H1 (cell line): Measurements from ENCODE around the gene OSCP1.
A peak's percentile ranks its signal among the peaks of the same experiment; 100 is the strongest.

ENCODE experiments used
- EZH2 ChIP-seq: fragments of 200-600 bp; sonication (generic); IDR thresholded peaks from 2 replicates; pipeline ENCODE4 v1.7.1; 2012; ENCODE audit warnings: low read depth, mild to moderate bottlenecking, moderate library complexity, low read length, inconsistent platforms; ENCODE audit not compliant: severe bottlenecking
- FOSL1 ChIP-seq: IDR thresholded peaks from 2 replicates; pipeline ENCODE4 v1.6.1; 2011; ENCODE audit warnings: mild to moderate bottlenecking, low read depth, low read length, moderate library complexity; ENCODE audit not compliant: insufficient read depth
- HDAC2 ChIP-seq, 2 experiments: fragments of 300-600 bp in 1 of 2; sonication (generic) in 1 of 2; IDR thresholded peaks; 2 replicates each; pipeline ENCODE4 v1.6.1; 2011 to 2012; ENCODE audit warnings: low read depth in 2 of 2, low read length in 2 of 2, mild to moderate bottlenecking in 2 of 2, moderate library complexity in 2 of 2, borderline replicate concordance in 1 of 2, inconsistent platforms in 1 of 2
- JUN ChIP-seq: IDR thresholded peaks from 2 replicates; pipeline ENCODE4 v1.6.1; 2011; ENCODE audit warnings: low read depth, mild to moderate bottlenecking, improper control_type of control experiment, low read length
- POLR2A ChIP-seq, 2 experiments: IDR thresholded peaks; 1 replicate in 1 of 2; 2 replicates in 1 of 2; pipeline ENCODE4 v1.6.1; 2011; ENCODE audit warnings: low read depth in 2 of 2, low read length in 2 of 2, mild to moderate bottlenecking in 2 of 2; ENCODE audit errors: control extremely low read depth in 1 of 2
- RFX5 ChIP-seq: IDR thresholded peaks from 2 replicates; pipeline ENCODE4 v1.6.1; 2011; ENCODE audit warnings: low read depth, low read length, improper control_type of control experiment, borderline replicate concordance
- SRF ChIP-seq: IDR thresholded peaks from 2 replicates; pipeline ENCODE4 v1.6.1; 2011; ENCODE audit warnings: mild to moderate bottlenecking, low read depth, low read length, moderate library complexity
- TAF1 ChIP-seq: IDR thresholded peaks from 2 replicates; pipeline ENCODE4 v1.6.1; 2011; ENCODE audit warnings: mild to moderate bottlenecking, low read depth, low read length
- YY1 ChIP-seq: IDR thresholded peaks from 2 replicates; pipeline ENCODE4 v1.6.1; 2011; ENCODE audit warnings: low read depth, mild to moderate bottlenecking, low read length
- ZNF274 ChIP-seq: IDR thresholded peaks from 2 replicates; pipeline ENCODE4 v1.7.0; 2012; ENCODE audit warnings: low read length, borderline replicate concordance; ENCODE audit errors: extremely low read depth
- TF ChIP-seq, protein P1 (sequence below), 3 experiments: IDR thresholded peaks; 1 replicate in 2 of 3; 2 replicates in 1 of 3; pipeline versions ENCODE4 v1.5.1 to v1.6.1; 2011; ENCODE audit warnings: low read length in 3 of 3, mild to moderate bottlenecking in 3 of 3, inconsistent platforms in 2 of 3, low read depth in 1 of 3, moderate library complexity in 1 of 3; ENCODE audit not compliant: insufficient read depth in 1 of 3; ENCODE audit errors: control extremely low read depth in 1 of 3

DNA sequence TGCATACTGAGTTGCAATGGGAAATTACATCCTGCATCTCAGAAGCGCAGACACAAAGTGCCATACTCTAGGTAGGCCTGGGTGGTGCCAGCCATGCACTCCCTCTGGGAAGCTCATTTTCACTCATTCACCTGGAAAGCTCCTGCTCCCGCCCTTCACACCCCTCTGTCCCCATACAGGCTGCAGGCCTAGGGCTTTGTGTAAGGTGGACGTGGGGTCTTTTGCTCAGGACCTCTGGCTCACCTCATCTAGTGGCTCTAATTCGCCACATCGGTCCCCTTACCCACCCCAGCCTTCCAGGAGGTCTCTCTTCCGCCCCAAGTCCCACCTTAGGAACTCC is 13.2 kb upstream of the OSCP1 start:
- TF ChIP-seq POLR2A (IDR thresholded peaks at IDR 0.05; ENCODE audit: control extremely low read depth in 1 of 2, low read depth in 2 of 2, low read length in 2 of 2): peak in 1 of 2 experiments; percentile 17; a peak in 1 of 3 replicates
- no peak for TF ChIP-seq YY1
- TF ChIP-seq HDAC2 (IDR thresholded peaks at IDR 0.05; ENCODE audit: borderline replicate concordance in 1 of 2, low read depth in 2 of 2, low read length in 2 of 2): no peak
- TF ChIP-seq RFX5: no peak
- no peak for TF ChIP-seq EZH2
- TF ChIP-seq JUN: no peak
- TF ChIP-seq, protein P1, sequence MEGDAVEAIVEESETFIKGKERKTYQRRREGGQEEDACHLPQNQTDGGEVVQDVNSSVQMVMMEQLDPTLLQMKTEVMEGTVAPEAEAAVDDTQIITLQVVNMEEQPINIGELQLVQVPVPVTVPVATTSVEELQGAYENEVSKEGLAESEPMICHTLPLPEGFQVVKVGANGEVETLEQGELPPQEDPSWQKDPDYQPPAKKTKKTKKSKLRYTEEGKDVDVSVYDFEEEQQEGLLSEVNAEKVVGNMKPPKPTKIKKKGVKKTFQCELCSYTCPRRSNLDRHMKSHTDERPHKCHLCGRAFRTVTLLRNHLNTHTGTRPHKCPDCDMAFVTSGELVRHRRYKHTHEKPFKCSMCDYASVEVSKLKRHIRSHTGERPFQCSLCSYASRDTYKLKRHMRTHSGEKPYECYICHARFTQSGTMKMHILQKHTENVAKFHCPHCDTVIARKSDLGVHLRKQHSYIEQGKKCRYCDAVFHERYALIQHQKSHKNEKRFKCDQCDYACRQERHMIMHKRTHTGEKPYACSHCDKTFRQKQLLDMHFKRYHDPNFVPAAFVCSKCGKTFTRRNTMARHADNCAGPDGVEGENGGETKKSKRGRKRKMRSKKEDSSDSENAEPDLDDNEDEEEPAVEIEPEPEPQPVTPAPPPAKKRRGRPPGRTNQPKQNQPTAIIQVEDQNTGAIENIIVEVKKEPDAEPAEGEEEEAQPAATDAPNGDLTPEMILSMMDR (IDR thresholded peaks at IDR 0.05; ENCODE audit: control extremely low read depth in 1 of 3, insufficient read depth in 1 of 3, low read depth in 1 of 3, low read length in 3 of 3): no peak
- TF ChIP-seq ZNF274: no peak
- TF ChIP-seq TAF1: no peak
- TF ChIP-seq FOSL1: no peak
- no peak for TF ChIP-seq SRF
